Pancreas (tissue), 10 donors: ENCODE results near the gene PROZ. TPM values are rescaled to one million over a fixed set of nuclear protein-coding genes. Genes with fewer than 3 reads are reported as not detected.
"Not testable (repeated sequence)": the region's sequence is repeated elsewhere in the genome, so short reads cannot be mapped to it uniquely, and the experiment has no call there.

ENCODE experiments used
- ATAC-seq, 4 donors: fragments of 200-7000 bp; cut with Tn5 transposase; one replicate each; pipeline versions ENCODE4 v1.8.0 to v1.9.1; 2020; ENCODE audit warnings: mild to moderate bottlenecking in 4 of 4, moderate library complexity in 4 of 4
- DNase-seq, 6 donors: peaks; one replicate each; pipeline ENCODE4 v3.0.0-alpha.2; 2020
- FAIRE-seq: peaks from 2 replicates; lab custom pipeline; 2012; peaks lifted over from hg19 to GRCh38; lab: Jason Lieb, UNC
- H3K27ac ChIP-seq, 4 donors: fragments of 200-600 bp; sonication (generic); 1 replicate in 3 of 4; 2 replicates in 1 of 4; pipeline versions ENCODE4 v1.5.0 to v1.8.0; 2020
- H3K27me3 ChIP-seq, 4 donors: fragments of 200-600 bp; one replicate each; pipeline ENCODE4 v1.8.0; 2021
- H3K36me3 ChIP-seq, 3 donors: fragments of 200-600 bp; sonication (generic) in 1 of 3; one replicate each; pipeline versions ENCODE4 v1.5.0 to v1.8.0; 2020 to 2021
- H3K4me1 ChIP-seq, 3 donors: fragments of 200-600 bp; one replicate each; pipeline ENCODE4 v1.8.0; 2021
- H3K4me3 ChIP-seq, 4 donors: fragments of 200-600 bp; sonication (generic) in 2 of 4; one replicate each; pipeline versions ENCODE4 v1.5.0 to v1.8.0; 2020 to 2021
- H3K9me3 ChIP-seq, 4 donors: fragments of 200-600 bp; one replicate each; pipeline ENCODE4 v1.8.0; 2021
- WGBS, 2 donors: extraction: QIAGEN DNeasy Blood & Tissue Kit; methylation state at CpG; one replicate each; pipeline ENCODE4 v1.1.7; 2013; 5-methylcytosine and 5-hydroxymethylcytosine counted together
- intact Hi-C, 3 donors: fragments of 100-400 bp; cut with DNase I; formaldehyde crosslinking; loops; one replicate each; pipeline versions ENCODE4 v1.11.1 to v1.14.2; 2022
- polyA plus RNA-seq, 2 donors: library from polyadenylated mRNA; stranded (reverse); fragments of 200-250 nt; gene quantifications; one replicate each; pipeline ENCODE4 v1.2.3, GENCODE V29; 2013
- total RNA-seq, 6 donors: library from RNA; stranded (reverse); fragmentation: NEBNext Ultra II Directional in 4 of 6; extraction: Animal tissue kit (Norgen Biotek cat#: 25700) in 4 of 6; gene quantifications; one replicate each; pipeline versions ENCODE4 v1.2.1 to v1.2.4, GENCODE V29; 2021 to 2023
- TF ChIP-seq, protein P1 (sequence below), 4 donors: fragments of 200-600 bp; sonication (generic) in 3 of 4; IDR thresholded peaks; one replicate each; pipeline versions ENCODE4 v1.5.0 to v1.8.0; 2021; ENCODE audit warnings: antibody characterized with exemption in 4 of 4
- donor health status: healthy with polysubstance abuse.
- donor health status: DM: no; HTN: no; CAD: no; lungs with moderate emphysema.
- donor health status: DM: no; HTN: no; CAD: no.
- donor health status: control.
- donor health status: control.
- donor health status: Bipolar disorder and iron deficiency.
- donor health status: DM: yes; HTN: yes; CAD: no.
- donor health status: DM: no; HTN: no; CAD: no.
- donor health status: DM: no; HTN: no; CAD: no.
- donor health status: DM: yes; HTN: yes; CAD: no.

PROZ gene, protein sequence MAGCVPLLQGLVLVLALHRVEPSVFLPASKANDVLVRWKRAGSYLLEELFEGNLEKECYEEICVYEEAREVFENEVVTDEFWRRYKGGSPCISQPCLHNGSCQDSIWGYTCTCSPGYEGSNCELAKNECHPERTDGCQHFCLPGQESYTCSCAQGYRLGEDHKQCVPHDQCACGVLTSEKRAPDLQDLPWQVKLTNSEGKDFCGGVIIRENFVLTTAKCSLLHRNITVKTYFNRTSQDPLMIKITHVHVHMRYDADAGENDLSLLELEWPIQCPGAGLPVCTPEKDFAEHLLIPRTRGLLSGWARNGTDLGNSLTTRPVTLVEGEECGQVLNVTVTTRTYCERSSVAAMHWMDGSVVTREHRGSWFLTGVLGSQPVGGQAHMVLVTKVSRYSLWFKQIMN
- not detected for total RNA-seq
- under 1 TPM in 1 of 2 donors, not detected in 1; 0.05 TPM for polyA plus RNA-seq

DNA sequence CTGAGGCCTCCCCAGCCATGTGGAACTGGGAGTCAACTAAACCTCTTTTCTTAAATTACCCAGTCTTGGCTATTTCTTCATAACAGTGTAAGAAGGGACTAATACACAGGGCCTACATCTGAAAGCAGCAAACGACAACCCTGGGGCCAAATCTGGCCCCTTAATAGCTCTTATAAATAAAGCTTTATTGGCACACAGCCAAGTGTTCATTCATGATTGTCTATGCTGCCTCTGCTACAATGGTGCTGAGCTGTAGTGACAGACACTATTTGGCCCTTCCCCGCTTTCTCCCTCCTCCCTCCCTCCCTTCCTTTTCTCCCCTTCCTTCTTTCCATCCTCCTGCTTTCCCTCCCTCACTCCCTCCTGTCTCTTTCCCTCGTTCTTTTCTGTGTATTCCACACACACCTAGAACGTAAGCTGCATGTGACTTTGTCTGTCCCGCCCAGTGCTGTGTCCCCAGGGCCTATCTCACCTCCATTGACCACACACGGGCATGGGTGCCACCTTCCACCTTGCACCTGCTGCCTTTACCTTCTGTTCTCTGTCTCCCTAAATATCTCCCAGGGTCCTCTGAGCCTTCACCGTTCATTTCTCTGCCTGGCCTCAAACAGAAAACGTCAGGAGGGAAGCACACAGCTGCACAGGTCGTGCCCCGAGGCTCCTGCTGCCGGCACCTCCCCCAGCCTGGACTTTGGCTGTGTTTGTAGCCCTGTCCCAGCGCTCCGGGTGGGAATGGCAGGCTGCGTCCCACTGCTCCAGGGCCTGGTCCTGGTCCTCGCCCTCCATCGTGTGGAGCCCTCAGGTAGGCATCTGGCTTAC lies at the start of gene PROZ:
Gene PROZ, plus strand, starts transcription at position 720 of the 819 bp plus-strand sequence. Its CDS starts 13 bp downstream, at position 733.
- WGBS, 2 donors, result 39 to 43% methylated on average over 16 of the region's 16 CpGs
- H3K4me3 ChIP-seq, result no peak within 1 kb of the TSS
- no peaks in the 10 kb centered on the region for H3K9me3 ChIP-seq
- peak in 1 of 6 donors; percentile 37 for DNase-seq
- peak in 1 of 4 donors; percentile 20 for ATAC-seq
- no peaks in the 10 kb centered on the region for H3K36me3 ChIP-seq
- FAIRE-seq, result no peak
- TF ChIP-seq, protein P1, sequence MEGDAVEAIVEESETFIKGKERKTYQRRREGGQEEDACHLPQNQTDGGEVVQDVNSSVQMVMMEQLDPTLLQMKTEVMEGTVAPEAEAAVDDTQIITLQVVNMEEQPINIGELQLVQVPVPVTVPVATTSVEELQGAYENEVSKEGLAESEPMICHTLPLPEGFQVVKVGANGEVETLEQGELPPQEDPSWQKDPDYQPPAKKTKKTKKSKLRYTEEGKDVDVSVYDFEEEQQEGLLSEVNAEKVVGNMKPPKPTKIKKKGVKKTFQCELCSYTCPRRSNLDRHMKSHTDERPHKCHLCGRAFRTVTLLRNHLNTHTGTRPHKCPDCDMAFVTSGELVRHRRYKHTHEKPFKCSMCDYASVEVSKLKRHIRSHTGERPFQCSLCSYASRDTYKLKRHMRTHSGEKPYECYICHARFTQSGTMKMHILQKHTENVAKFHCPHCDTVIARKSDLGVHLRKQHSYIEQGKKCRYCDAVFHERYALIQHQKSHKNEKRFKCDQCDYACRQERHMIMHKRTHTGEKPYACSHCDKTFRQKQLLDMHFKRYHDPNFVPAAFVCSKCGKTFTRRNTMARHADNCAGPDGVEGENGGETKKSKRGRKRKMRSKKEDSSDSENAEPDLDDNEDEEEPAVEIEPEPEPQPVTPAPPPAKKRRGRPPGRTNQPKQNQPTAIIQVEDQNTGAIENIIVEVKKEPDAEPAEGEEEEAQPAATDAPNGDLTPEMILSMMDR (IDR thresholded peaks at IDR 0.05), result no peak
- H3K4me1 ChIP-seq, result peaks cover 0 to 4% (median 4%) of the 10 kb centered on the region in 3 donors
- no peaks in the 10 kb centered on the region for H3K27me3 ChIP-seq
- intact Hi-C loops, result no loop called here
- no peak within 1 kb of the TSS for H3K27ac ChIP-seq

DNA sequence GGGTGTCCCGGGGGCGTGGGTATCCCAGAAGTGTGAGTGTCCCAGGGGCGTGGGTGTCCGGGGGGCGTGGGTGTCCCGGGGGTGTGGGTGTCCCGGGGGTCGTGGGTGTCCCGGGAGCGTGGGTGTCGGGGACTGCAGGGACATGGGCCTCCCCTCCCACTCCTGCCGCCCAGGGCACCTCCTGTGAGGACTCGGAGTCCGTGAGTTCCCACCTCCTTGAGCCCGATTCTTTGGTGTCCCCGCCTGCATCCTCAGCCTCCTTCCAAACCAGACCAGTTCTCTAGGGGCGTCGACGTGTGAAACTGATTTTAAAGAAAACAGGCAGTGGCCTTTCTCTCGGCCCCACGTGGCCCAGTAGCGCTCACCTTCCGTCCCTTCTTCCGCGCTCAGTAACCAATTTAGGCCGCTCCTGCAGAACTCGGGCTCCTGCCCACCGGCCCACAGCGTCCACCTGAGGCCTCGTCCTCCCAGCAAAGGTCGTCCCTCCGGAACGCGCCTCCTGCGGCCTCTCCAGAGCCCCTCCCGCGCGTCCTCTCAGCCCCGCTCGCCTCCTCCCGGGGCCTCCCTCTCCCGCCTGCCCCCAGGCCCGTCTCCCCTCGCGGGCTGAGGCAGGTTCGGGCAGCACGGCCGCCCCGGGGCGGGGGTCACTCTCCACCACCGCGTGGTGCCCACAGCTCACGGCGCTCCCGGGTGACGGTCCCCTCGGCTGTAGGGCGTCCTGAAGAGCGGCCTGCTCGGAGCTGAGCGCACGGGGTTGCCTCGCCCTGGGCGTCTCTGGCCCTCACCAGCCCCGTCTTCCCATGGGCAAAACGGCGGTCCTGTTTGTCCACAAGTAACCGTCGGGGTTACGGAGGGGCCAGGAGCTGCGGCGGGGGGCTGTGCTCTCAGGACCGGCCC lies 49.0 kb upstream of the PROZ start:
- Histone ChIP-seq H3K27ac (no peak overlapping the region), H3K9me3 (no peaks in the 10 kb centered on the region), H3K4me1 (peaks cover 0 to 4% (median 0%) of the 10 kb centered on the region in 3 donors), H3K4me3 (peak overlapping the region in 1 of 4 donors; percentile 48), H3K36me3 (no peaks in the 10 kb centered on the region), H3K27me3 (peaks cover 0 to 10% (median 5%) of the 10 kb centered on the region in 4 donors)
- FAIRE-seq (no peak), ATAC-seq (peak in 2 of 4 donors; percentile 11 to 24), DNase-seq (peak in 3 of 6 donors; percentile 20 to 68 (median 60))
- intact Hi-C loops, result no loop called here
- 31 to 32% methylated on average over 66 to 73 of the region's 73 CpGs for WGBS, 2 donors
- TF ChIP-seq, protein P1 (IDR thresholded peaks at IDR 0.05), result no peak

DNA sequence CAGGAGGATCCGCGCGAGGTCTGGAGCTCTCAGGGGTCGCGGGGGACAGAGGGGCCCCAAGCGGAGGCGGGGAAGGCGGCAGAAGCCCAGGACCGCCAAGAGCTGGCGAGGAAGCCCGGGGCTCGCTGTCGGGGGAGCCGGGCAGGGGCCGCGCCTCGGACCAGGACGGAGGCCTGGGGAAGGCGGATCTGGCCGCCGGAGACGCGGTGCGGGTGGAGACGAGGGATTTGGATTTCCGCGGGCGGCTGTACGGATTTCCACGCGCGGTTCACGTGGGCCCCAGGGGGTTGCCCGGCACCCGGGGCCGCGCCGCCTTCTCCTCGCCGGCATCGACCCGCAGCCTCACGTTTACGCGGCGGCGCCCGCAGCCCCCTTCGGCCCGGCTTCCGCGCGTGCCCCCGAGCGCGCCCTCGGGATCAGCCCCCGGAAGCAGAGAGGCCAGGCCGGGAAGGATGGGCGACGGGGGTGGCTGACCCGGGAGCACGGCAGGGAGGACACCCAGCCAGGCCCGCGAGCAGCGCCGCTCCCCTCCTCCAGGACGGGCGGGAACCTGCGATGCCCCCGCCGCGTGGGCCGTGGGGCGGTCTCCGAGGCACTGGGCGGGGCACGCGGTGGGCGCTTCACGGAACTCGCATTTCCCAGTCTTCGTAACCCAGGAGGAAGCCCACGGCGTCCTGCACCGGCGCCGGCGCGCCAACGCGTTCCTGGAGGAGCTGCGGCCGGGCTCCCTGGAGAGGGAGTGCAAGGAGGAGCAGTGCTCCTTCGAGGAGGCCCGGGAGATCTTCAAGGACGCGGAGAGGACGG lies 48.2 kb upstream of the PROZ start:
- H3K27me3 ChIP-seq, result peaks cover 0 to 10% (median 5%) of the 10 kb centered on the region in 4 donors
- DNase-seq, result peak in 2 of 6 donors; percentile 59 to 61
- intact Hi-C loops, result no loop called here
- TF ChIP-seq, protein P1 (IDR thresholded peaks at IDR 0.05), result no peak
- WGBS, 2 donors, result 1 to 3% methylated on average over 48 to 99 of the region's 99 CpGs
- peak; percentile 24 to 55 (median 48) for ATAC-seq
- peak overlapping the region; percentile 14 to 48 (median 22) for H3K4me3 ChIP-seq
- H3K36me3 ChIP-seq, result no peaks in the 10 kb centered on the region
- H3K27ac ChIP-seq, result no peak overlapping the region
- no peak for FAIRE-seq
- peaks cover 0 to 4% (median 0%) of the 10 kb centered on the region in 3 donors for H3K4me1 ChIP-seq
- H3K9me3 ChIP-seq, result no peaks in the 10 kb centered on the region

DNA sequence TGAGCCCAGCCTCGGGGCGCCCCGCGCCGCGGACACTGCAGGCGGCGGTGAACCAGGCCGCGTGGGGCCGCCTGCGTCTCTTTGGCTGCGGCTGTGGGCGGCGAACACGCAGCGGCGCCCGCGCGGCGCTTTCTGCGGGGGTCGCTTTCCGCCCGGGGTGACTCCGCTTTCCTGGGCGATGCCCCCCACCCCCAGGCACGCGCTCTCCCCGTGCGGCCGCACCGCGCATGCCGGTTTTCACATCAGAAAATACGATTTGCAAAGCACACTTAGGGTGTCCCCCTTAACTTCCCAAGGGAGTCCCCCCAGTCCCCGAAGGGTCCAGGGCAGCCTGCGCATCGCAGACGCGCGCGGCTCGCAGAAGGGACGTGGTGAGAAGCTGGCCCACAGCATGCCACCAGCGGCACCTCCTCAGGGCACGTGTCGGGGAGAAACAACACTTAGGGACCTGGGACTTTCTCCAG lies 47.6 kb upstream of the PROZ start:
- Histone ChIP-seq H3K27ac (no peak overlapping the region), H3K27me3 (peaks cover 0 to 10% (median 5%) of the 10 kb centered on the region in 4 donors), H3K4me1 (peaks cover 0 to 4% (median 0%) of the 10 kb centered on the region in 3 donors), H3K9me3 (no peaks in the 10 kb centered on the region), H3K36me3 (no peaks in the 10 kb centered on the region), H3K4me3 (peak overlapping the region; percentile 14 to 48 (median 22))
- FAIRE-seq, result no peak
- TF ChIP-seq, protein P1 (IDR thresholded peaks at IDR 0.05), result no peak
- no peak for ATAC-seq
- peak in 1 of 6 donors; percentile 37 for DNase-seq
- intact Hi-C loops, result no loop called here
- 14 to 19% methylated on average over 49 of the region's 49 CpGs for WGBS, 2 donors

DNA sequence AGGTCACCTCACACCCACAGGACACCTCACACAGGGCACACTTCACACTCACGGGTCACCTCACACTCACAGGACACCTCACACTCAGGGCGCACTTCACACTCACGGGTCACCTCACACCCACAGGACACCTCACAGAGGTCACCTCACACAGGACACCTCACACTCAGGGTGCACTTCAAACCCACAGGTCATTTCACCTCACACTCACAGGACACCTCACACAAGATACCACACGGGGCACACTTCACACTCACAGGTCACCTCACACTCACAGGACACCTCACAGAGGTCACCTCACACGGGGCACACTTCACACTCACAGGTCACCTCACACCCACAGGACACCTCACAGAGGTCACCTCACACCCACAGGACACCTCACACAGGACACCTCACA lies 46.6 kb upstream of the PROZ start:
- H3K27me3 ChIP-seq, result peaks cover 0 to 10% (median 5%) of the 10 kb centered on the region in 4 donors
- H3K9me3 ChIP-seq, FAIRE-seq, H3K4me1 ChIP-seq, ATAC-seq, H3K4me3 ChIP-seq, DNase-seq, H3K36me3 ChIP-seq, intact Hi-C loops, H3K27ac ChIP-seq: not testable (repeated sequence)
- 65 to 76% methylated on average over 5 of the region's 5 CpGs for WGBS, 2 donors

DNA sequence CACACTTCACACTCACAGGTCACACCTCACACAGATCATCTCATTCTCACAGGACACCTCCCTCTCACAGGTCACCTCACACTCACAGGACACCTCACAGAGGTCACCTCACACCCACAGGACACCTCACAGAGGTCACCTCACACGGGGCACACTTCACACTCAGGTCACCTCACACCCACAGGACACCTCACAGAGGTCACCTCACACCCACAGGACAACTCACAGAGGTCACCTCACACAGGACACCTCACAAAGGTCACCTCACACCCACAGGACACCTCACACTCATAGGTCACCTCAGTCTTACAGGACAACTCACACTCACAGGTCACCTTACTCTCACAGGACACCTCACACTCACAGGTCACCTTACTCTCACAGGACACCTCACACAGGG lies 46.0 kb upstream of the PROZ start:
- DNase-seq, H3K4me1 ChIP-seq, H3K27ac ChIP-seq, FAIRE-seq, H3K9me3 ChIP-seq, intact Hi-C loops, ATAC-seq, H3K4me3 ChIP-seq, H3K36me3 ChIP-seq: not testable (repeated sequence)
- H3K27me3 ChIP-seq, result peaks cover 0 to 10% (median 5%) of the 10 kb centered on the region in 4 donors
- WGBS, 2 donors, result 46 to 67% methylated on average over 1 of the region's 1 CpG
